Left lung (tissue), 10 donors: ENCODE measurements around the gene PARP14. TPM values are rescaled to one million over a fixed set of nuclear protein-coding genes. Genes with fewer than 3 reads are reported as not detected.

Experiments used
- ATAC-seq: fragments of 200-7000 bp; cut with Tn5 transposase; one replicate; pipeline ENCODE4 v1.9.1; 2020; ENCODE audit warnings: moderate library complexity
- DNase-seq, 4 donors: peaks; one replicate each; pipeline ENCODE4 v3.0.0-alpha.2; 2013 to 2020
- H3K27ac ChIP-seq, 2 donors: fragments of 200-600 bp; sonication (generic) in 1 of 2; one replicate each; pipeline versions ENCODE4 v1.5.0 to v1.8.0; 2020 to 2021
- H3K27me3 ChIP-seq, 2 donors: fragments of 200-600 bp; sonication (generic) in 1 of 2; one replicate each; pipeline versions ENCODE4 v1.5.0 to v1.8.0; 2020 to 2021
- H3K36me3 ChIP-seq, 2 donors: fragments of 200-600 bp; sonication (generic) in 1 of 2; one replicate each; pipeline versions ENCODE4 v1.5.0 to v1.8.0; 2020 to 2021
- H3K4me1 ChIP-seq, 2 donors: fragments of 200-600 bp; one replicate each; pipeline ENCODE4 v1.8.0; 2021
- H3K4me3 ChIP-seq, 2 donors: fragments of 200-600 bp; sonication (generic) in 1 of 2; one replicate each; pipeline versions ENCODE4 v1.5.0 to v1.8.0; 2020 to 2021; ENCODE audit warnings: mild to moderate bottlenecking in 1 of 2
- H3K9me3 ChIP-seq, 2 donors: fragments of 200-600 bp; sonication (generic) in 1 of 2; one replicate each; pipeline versions ENCODE4 v1.5.0 to v1.8.0; 2020 to 2021
- CTCF ChIP-seq, 2 donors: fragments of 200-600 bp; sonication (generic) in 1 of 2; IDR thresholded peaks; one replicate each; pipeline versions ENCODE4 v1.5.0 to v1.8.0; 2021; ENCODE audit warnings: antibody characterized with exemption in 2 of 2
- intact Hi-C, 2 donors: fragments of 100-400 bp; cut with DNase I; formaldehyde crosslinking; loops; one replicate each; pipeline versions ENCODE4 v1.11.2 to v1.14.2; 2022
- polyA plus RNA-seq, 6 donors: library from polyadenylated mRNA; unstranded; fragments of 120-200 nt; gene quantifications; one replicate each; pipeline ENCODE4 v1.2.1, GENCODE V29; 2013; ENCODE audit not compliant: insufficient read length in 6 of 6
- total RNA-seq, 2 donors: library from RNA; stranded (reverse); fragmentation: NEBNext Ultra II Directional; extraction: Animal tissue kit (Norgen Biotek cat#: 25700); gene quantifications; one replicate each; pipeline ENCODE4 v1.2.1, GENCODE V29; 2021
- donor health status: DM: no; HTN: yes; CAD: no.
- donor health status: DM: no; HTN: no; CAD: no.

The PARP14 gene
- total and polyA plus RNA-seq, 8 donors = 30.1 to 138 (median 44.7) TPM

- Histone ChIP-seq H3K27ac (peak overlapping the region in 1 of 2 donors; percentile 91), H3K4me1 (peaks cover 0 to 41% of the 10 kb centered on the region in 2 donors), H3K4me3 (no peak overlapping the region), H3K9me3 (no peaks in the 10 kb centered on the region), H3K27me3 (no peaks in the 10 kb centered on the region), H3K36me3 (peaks cover 0 to 4% of the 10 kb centered on the region in 2 donors)
- ATAC-seq (no peak), DNase-seq (no peak)
- TF ChIP-seq CTCF (IDR thresholded peaks at IDR 0.05) = no peak
- intact Hi-C loops = no loop called here
Measured at GRCh38 chr3:122770521-122771202, 90.0 kb downstream of the PARP14 start.

GRCh38 chr3:122772827-122773226 lies 92.2 kb downstream of the PARP14 start:
- H3K9me3 ChIP-seq = no peaks in the 10 kb centered on the region
- no peaks in the 10 kb centered on the region for H3K27me3 ChIP-seq
- peaks cover 0 to 29% of the 10 kb centered on the region in 2 donors for H3K4me1 ChIP-seq
- TF ChIP-seq CTCF (IDR thresholded peaks at IDR 0.05) = no peak
- H3K4me3 ChIP-seq = no peak overlapping the region
- no peak overlapping the region for H3K27ac ChIP-seq
- H3K36me3 ChIP-seq = no peaks in the 10 kb centered on the region
- DNase-seq (no peak), ATAC-seq (no peak)
- intact Hi-C loops = no loop called here

GRCh38 chr3:122773944-122774509 lies 93.4 kb downstream of the PARP14 start:
- H3K4me3 ChIP-seq = no peak overlapping the region
- DNase-seq (no peak), ATAC-seq (peak; percentile 68)
- peak overlapping the region; percentile 1 to 26 for H3K27ac ChIP-seq
- no peak for TF ChIP-seq CTCF (IDR thresholded peaks at IDR 0.05)
- H3K27me3 ChIP-seq = no peaks in the 10 kb centered on the region
- H3K36me3 ChIP-seq = no peaks in the 10 kb centered on the region
- H3K4me1 ChIP-seq = peaks cover 0 to 22% of the 10 kb centered on the region in 2 donors
- intact Hi-C loops = no loop called here
- H3K9me3 ChIP-seq = no peaks in the 10 kb centered on the region

GRCh38 chr3:122774564-122774963 lies 93.9 kb downstream of the PARP14 start:
- DNase-seq (no peak), ATAC-seq (peak; percentile 40)
- H3K27ac ChIP-seq = peak overlapping the region; percentile 1 to 26
- intact Hi-C loops = no loop called here
- no peaks in the 10 kb centered on the region for H3K27me3 ChIP-seq
- TF ChIP-seq CTCF (IDR thresholded peaks at IDR 0.05) = no peak
- no peaks in the 10 kb centered on the region for H3K36me3 ChIP-seq
- no peaks in the 10 kb centered on the region for H3K9me3 ChIP-seq
- H3K4me1 ChIP-seq = peaks cover 0 to 17% of the 10 kb centered on the region in 2 donors
- no peak overlapping the region for H3K4me3 ChIP-seq

- Histone ChIP-seq H3K4me1 (peaks cover 0 to 10% of the 10 kb centered on the region in 2 donors), H3K4me3 (no peak overlapping the region), H3K36me3 (no peaks in the 10 kb centered on the region), H3K27ac (no peak overlapping the region), H3K9me3 (no peaks in the 10 kb centered on the region), H3K27me3 (no peaks in the 10 kb centered on the region)
- intact Hi-C loops = no loop called here
- DNase-seq = no peak
- ATAC-seq = no peak
- TF ChIP-seq CTCF (IDR thresholded peaks at IDR 0.05) = no peak
Measured at GRCh38 chr3:122776675-122777468, 96.2 kb downstream of the PARP14 start.
